Measurements from ENCODE around the gene ZNF451.

Gene ZNF451

DNA sequence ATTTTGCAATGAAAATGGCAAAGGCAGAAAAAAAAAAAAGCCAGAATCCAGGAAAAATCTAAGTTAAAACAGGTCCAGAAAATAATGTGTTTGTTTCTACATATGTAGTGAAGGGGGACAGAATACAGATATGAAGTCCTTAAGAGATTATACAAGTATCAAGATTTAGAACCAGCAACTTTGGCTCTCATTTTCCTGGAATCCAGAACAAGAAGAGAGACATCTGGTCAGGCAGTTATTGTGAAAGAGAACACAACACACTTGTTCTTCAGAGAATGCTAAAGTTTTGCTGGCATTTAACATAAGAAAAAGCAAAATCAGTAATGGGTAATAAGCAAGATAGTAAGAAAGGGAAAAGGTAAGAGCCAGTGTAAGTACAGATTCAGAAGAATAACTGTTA lies 103.2 kb downstream of the ZNF451 start:
- H3K27ac ChIP-seq = no peak overlapping the region
- TF ChIP-seq CTCF (IDR thresholded peaks at IDR 0.05) (no peak), ZFX (IDR thresholded peaks at IDR 0.05; ENCODE audit: borderline replicate concordance) (no peak)

- no peak for TF ChIP-seq ZFX (IDR thresholded peaks at IDR 0.05; ENCODE audit: borderline replicate concordance)
- TF ChIP-seq CTCF (IDR thresholded peaks at IDR 0.05) = no peak
- no peak overlapping the region for H3K27ac ChIP-seq
Measured at GRCh38 chr6:57195457-57195856, 105.5 kb downstream of the ZNF451 start.

DNA sequence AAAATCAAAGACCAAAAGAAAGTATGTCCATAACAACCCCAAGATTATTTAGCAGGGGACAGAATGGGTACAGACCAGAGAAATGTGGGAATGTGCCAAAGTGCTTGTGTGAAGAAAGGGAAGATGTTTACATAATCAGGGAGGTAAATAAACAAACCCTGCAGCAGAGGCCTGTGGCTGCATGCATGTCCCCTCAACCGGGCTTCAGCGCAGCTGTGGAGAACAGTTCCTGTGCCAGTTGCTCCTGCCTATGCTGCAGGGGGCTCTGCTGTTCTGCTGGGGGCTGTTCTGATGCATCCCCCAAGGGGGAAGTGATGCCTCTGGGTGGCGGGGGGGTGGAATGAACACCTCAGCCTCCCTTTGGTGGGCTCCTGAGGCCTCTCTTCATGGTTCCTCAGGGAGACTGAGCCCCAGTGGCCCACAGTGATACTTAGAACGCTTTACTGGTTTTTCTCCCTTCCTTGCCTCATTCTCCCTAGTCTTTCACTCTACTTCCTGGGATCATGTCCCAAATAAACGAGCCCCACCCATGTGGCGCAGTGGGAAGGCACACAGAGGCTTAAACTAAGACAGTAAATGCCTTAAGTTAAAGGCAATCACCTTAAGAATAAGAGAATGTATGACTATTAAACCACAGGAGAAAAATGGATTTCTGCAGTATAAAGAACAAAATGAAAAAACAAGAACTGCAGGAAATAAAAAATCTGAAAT lies 109.1 kb downstream of the ZNF451 start:
- TF ChIP-seq ZFX (IDR thresholded peaks at IDR 0.05; ENCODE audit: borderline replicate concordance) (no peak), CTCF (IDR thresholded peaks at IDR 0.05) (no peak)
- H3K27ac ChIP-seq = peak overlapping the region; percentile 63

DNA sequence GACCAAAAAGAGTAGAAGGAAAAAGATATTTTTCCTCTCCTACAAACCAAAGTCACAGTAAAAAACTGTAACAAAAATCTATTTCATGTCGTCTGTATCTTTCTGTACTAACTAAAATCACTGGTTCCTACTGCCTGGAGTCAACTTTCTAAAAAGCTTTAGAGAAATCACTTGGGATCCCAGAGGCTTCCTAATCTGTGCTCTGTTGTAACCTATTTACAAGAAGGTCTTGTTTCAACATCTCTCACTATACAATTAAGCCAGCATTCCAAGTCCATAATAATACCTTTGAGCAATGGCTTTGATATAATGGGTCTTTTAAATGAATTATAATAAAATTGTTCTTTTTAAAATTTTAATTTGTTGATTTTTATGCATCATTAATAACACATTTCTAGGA lies 111.7 kb downstream of the ZNF451 start:
- no peak overlapping the region for H3K27ac ChIP-seq
- TF ChIP-seq ZFX (IDR thresholded peaks at IDR 0.05; ENCODE audit: borderline replicate concordance) (no peak), CTCF (IDR thresholded peaks at IDR 0.05) (no peak)

DNA sequence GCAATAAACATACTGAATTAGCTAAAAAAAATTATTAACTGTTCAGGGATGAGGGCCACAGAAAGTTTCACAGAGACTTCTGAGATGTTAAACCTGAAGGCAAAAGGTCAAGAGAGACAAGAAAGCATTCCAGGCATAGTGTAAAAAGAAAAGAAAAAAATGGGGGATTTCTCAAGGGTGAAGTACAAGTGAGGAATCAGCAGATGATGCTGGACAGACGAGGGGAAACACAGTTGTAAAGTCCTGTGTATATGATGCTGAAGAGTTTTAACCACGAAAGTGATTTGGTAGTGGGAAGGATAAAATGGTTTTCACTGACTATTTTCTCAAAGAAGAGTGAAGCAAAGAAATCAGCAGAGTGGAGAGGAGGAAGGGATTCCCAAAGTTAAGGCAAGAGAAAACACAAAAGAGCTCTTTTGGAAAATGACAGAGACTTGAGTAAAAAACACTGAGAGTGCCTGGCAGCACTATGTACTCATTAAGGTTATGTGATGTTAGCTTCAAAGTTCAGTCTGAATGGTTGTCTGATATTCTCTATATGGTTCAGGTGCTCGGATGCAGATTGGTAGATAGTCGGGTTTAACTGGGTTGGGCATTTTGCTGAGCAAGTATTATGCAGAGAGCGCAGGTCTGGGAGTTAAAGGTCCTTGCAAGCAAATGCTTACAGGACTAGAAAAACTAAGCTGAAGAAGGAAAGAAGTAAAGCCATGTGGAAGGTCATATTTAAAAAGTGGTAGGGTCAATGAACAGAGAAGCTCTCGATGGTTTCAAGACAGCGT lies 115.8 kb downstream of the ZNF451 start:
- H3K27ac ChIP-seq = no peak overlapping the region
- no peak for TF ChIP-seq ZFX (IDR thresholded peaks at IDR 0.05; ENCODE audit: borderline replicate concordance)
- no peak for TF ChIP-seq CTCF (IDR thresholded peaks at IDR 0.05)

- no peak for TF ChIP-seq ZFX (IDR thresholded peaks at IDR 0.05; ENCODE audit: borderline replicate concordance)
- TF ChIP-seq CTCF (IDR thresholded peaks at IDR 0.05) = no peak
Measured at GRCh38 chr6:57207141-57207540, 117.2 kb downstream of the ZNF451 start.

GRCh38 chr6:57207872-57208271 lies 117.9 kb downstream of the ZNF451 start:
- TF ChIP-seq ZFX (IDR thresholded peaks at IDR 0.05; ENCODE audit: borderline replicate concordance) (no peak), CTCF (IDR thresholded peaks at IDR 0.05) (no peak)
- H3K27ac ChIP-seq = no peak overlapping the region

More at GRCh38 chr6:57207141-57207540, 117.2 kb downstream of the ZNF451 start:
- H3K27ac ChIP-seq = no peak overlapping the region

Data from 22Rv1 (cell line).